HepG2 (cell line): ENCODE measurements around the gene PDZD8. TPM values are rescaled to one million over a fixed set of nuclear protein-coding genes. Genes with fewer than 3 reads are reported as not detected.

ENCODE experiments used
- ATAC-seq: fragments of 200-7000 bp; cut with Tn5 transposase; 3 replicates; pipeline ENCODE4 v1.9.1; 2020; ENCODE audit warnings: mild to moderate bottlenecking, moderate library complexity
- BruUV-seq: library from RNA; stranded (reverse); fragments of 400-500 nt; replicated peaks from 2 replicates; lab custom pipeline; 2021; lab: Mats Ljungman, UMichigan
- CTCF ChIA-PET: fragments of 300-600 bp; formaldehyde crosslinking; extraction: SDS; loops from one replicate; lab custom pipeline; 2021; ENCODE audit warnings: low total read pairs, inconsistent platforms, low intra/inter-chr PET ratio; lab: Yijun Ruan, JAX
- POLR2A ChIA-PET: fragments of 350-600 bp; sonication (Branson Sonifier 250); formaldehyde crosslinking; loops from one replicate; lab custom pipeline; 2020; ENCODE audit warnings: antibody characterized with exemption, inconsistent platforms; lab: Yijun Ruan, JAX
- DNase-seq: peaks from one replicate; pipeline ENCODE4 v3.0.0-alpha.2; 2015; ENCODE audit warnings: low spot score
- FAIRE-seq: peaks from 3 replicates; lab custom pipeline; 2011; peaks lifted over from hg19 to GRCh38; lab: Jason Lieb, UNC
- H2AFZ ChIP-seq: one replicate; pipeline ENCODE4 v1.6.1; 2011; ENCODE audit warnings: low read length, inconsistent platforms
- H3K27ac ChIP-seq: fragments of 300-600 bp; 3 replicates; pipeline ENCODE4 v1.8.0; 2011; ENCODE audit warnings: mixed run types, mild to moderate bottlenecking, mixed read lengths, low read length, inconsistent platforms; ENCODE audit not compliant: insufficient read depth; ENCODE audit errors: extremely low read length
- H3K27me3 ChIP-seq, 2 experiments: fragments of 200-600 bp in 1 of 2; 2 replicates in 1 of 2; 3 replicates in 1 of 2; pipeline versions ENCODE4 v1.6.0 to v1.8.0; 2011; ENCODE audit warnings: low read length in 2 of 2, mild to moderate bottlenecking in 2 of 2, moderate library complexity in 2 of 2, inconsistent platforms in 1 of 2; ENCODE audit not compliant: insufficient read depth in 2 of 2, control insufficient read depth in 1 of 2
- H3K36me3 ChIP-seq, 2 experiments: fragments of 200-600 bp in 1 of 2; replicated peaks in 1 of 2; 2 replicates in 1 of 2; 3 replicates in 1 of 2; pipeline versions ENCODE4 v1.5.1 to v1.8.0; 2011; ENCODE audit warnings: low read length in 2 of 2, inconsistent platforms in 1 of 2; ENCODE audit not compliant: insufficient read depth in 2 of 2, control insufficient read depth in 1 of 2
- H3K4me1 ChIP-seq: 2 replicates; pipeline ENCODE4 v1.5.1; 2012; ENCODE audit warnings: low read length, inconsistent platforms; ENCODE audit not compliant: insufficient read depth
- H3K4me2 ChIP-seq: 2 replicates; pipeline ENCODE4 v1.6.0; 2011; ENCODE audit warnings: low read depth, low read length, inconsistent platforms
- H3K4me3 ChIP-seq, 3 experiments: fragments of 200-600 bp in 1 of 3; sonication (generic), shearing (Covaris generic) in 1 of 3; replicated peaks in 1 of 3; 2 replicates each; pipeline ENCODE4 v1.5.1; 2011 to 2016; ENCODE audit warnings: low read length in 3 of 3, inconsistent platforms in 2 of 3, low read depth in 2 of 3, mild to moderate bottlenecking in 2 of 3, control low read depth in 1 of 3, mixed read lengths in 1 of 3; ENCODE audit not compliant: insufficient read depth in 1 of 3
- H3K79me2 ChIP-seq: one replicate; pipeline ENCODE4 v1.6.1; 2011; ENCODE audit warnings: low read length, inconsistent platforms; ENCODE audit not compliant: insufficient read depth
- H3K9ac ChIP-seq: 2 replicates; pipeline ENCODE4 v1.6.0; 2011; ENCODE audit warnings: mild to moderate bottlenecking, low read depth, low read length, inconsistent platforms; ENCODE audit not compliant: insufficient read depth
- H3K9me3 ChIP-seq: 2 replicates; pipeline ENCODE4 v1.5.1; 2012; ENCODE audit warnings: mild to moderate bottlenecking, low read length
- H4K20me1 ChIP-seq: 2 replicates; pipeline ENCODE4 v1.6.0; 2011; ENCODE audit warnings: inconsistent platforms, mild to moderate bottlenecking, low read length, moderate library complexity; ENCODE audit not compliant: insufficient read depth
- FOXP1 ChIP-seq, 2 experiments: fragments of 450-650 bp in 1 of 2; IDR thresholded peaks; 2 replicates each; pipeline ENCODE4 v1.6.1; 2017 to 2018; ENCODE audit warnings: antibody characterized with exemption in 1 of 2
- HNF4A ChIP-seq: sonication (generic); formaldehyde crosslinking; IDR thresholded peaks from 2 replicates; pipeline ENCODE4 v1.4.0; 2020; ENCODE audit warnings: missing genetic modification reagents
- MATR3 ChIP-seq: sonication (generic); formaldehyde crosslinking; IDR thresholded peaks from 2 replicates; pipeline ENCODE4 v1.4.0; 2020; ENCODE audit warnings: missing genetic modification reagents
- NR1H2 ChIP-seq: sonication (generic); formaldehyde crosslinking; IDR thresholded peaks from 2 replicates; pipeline ENCODE4 v1.8.1; 2022; ENCODE audit warnings: low read depth, missing genetic modification reagents, borderline replicate concordance
- SALL1 ChIP-seq: sonication (generic); formaldehyde crosslinking; IDR thresholded peaks from 2 replicates; pipeline ENCODE4 v1.8.0; 2022; ENCODE audit warnings: mild to moderate bottlenecking, missing genetic modification reagents
- SALL2 ChIP-seq: sonication (generic); formaldehyde crosslinking; IDR thresholded peaks from 2 replicates; pipeline ENCODE4 v1.8.1; 2023; ENCODE audit warnings: mild to moderate bottlenecking, missing genetic modification reagents, inconsistent platforms
- SIN3B ChIP-seq: fragments of 150-350 bp; IDR thresholded peaks from 2 replicates; pipeline ENCODE4 v1.6.1; 2014; ENCODE audit warnings: low read length
- ZSCAN25 ChIP-seq: sonication (generic); formaldehyde crosslinking; IDR thresholded peaks from 2 replicates; pipeline ENCODE4 v1.8.0; 2022; ENCODE audit warnings: mild to moderate bottlenecking, missing genetic modification reagents
- WGBS: methylation state at CpG from one replicate; pipeline ENCODE4 v1.1.6; 2017; ENCODE audit warnings: low lambda C conversion rate; 5-methylcytosine and 5-hydroxymethylcytosine counted together
- in situ Hi-C: cut with HindIII; loops from 2 replicates; pipeline ENCODE4 v1.10.0; 2017; ENCODE audit warnings: low pct_unique_long_range_greater_than_20kb; ENCODE audit not compliant: extremely low pct_ligation_motif_present
- intact Hi-C: fragments of 100-400 bp; cut with micrococcal nuclease; formaldehyde crosslinking; loops from one replicate; pipeline ENCODE4 v1.10.0; 2022; ENCODE audit not compliant: unreplicated experiment
- polyA plus RNA-seq, 8 experiments: library from polyadenylated mRNA; depleted of rRNA in 3 of 8; stranded (reverse) in 7 of 8; unstranded in 1 of 8; fragments of >200 nt; fragmentation: Illumina TruSeq in 4 of 8; extraction: Trizol in 4 of 8; gene quantifications; 2 replicates each; pipeline versions ENCODE4 v1.2.1 to v1.2.3, GENCODE V29; 2011 to 2016; ENCODE audit warnings: low read depth in 4 of 8, missing spikeins in 1 of 8, mixed read lengths in 1 of 8; ENCODE audit not compliant: insufficient read depth in 1 of 8
- total RNA-seq, 5 experiments: library from RNA; depleted of rRNA; stranded (reverse); fragments of >200 nt; fragmentation: Illumina TruSeq; extraction: Trizol; gene quantifications; 2 replicates each; pipeline ENCODE4 v1.2.3, GENCODE V29; 2016; ENCODE audit warnings: low read depth in 1 of 5
- TF ChIP-seq, protein P1 (sequence below): sonication (generic); formaldehyde crosslinking; IDR thresholded peaks from 2 replicates; pipeline ENCODE4 v1.8.1; 2022; ENCODE audit warnings: mild to moderate bottlenecking, missing genetic modification reagents
- TF ChIP-seq, protein P2 (sequence below): sonication (generic); formaldehyde crosslinking; IDR thresholded peaks from 2 replicates; pipeline ENCODE4 v1.4.0; 2020; ENCODE audit warnings: mild to moderate bottlenecking, missing genetic modification reagents
- TF ChIP-seq, protein P3 (sequence below): sonication (generic); formaldehyde crosslinking; conservative IDR thresholded peaks from 2 replicates; pipeline ENCODE4 v1.4.0; 2020; ENCODE audit warnings: missing genetic modification reagents
- TF ChIP-seq, protein P4 (sequence below): fragments of 450-650 bp; IDR thresholded peaks from 2 replicates; pipeline ENCODE4 v1.6.1; 2016
- TF ChIP-seq, protein P5 (sequence below): IDR thresholded peaks from 2 replicates; pipeline ENCODE4 v1.6.1; 2016

PDZD8 gene
- total and polyA plus RNA-seq, 2 of the 13 experiments (the other 11 are each of a cell fraction or from before 2014, with no cell fraction given) = 11.2 to 32.0 TPM

DNA sequence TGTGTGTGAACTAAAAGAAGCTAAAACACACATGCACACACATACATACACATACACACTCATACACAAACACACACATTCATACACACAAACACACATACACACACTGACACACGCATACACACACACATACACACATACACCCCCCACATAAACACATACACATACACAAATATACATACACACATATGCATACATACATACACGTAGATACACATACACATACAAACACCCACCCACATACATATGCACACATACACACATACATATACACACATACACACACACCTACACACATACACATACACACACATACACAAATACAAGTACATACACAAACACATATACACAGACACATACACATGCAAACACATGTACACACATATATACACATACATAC is 106.3 kb downstream of the PDZD8 start:
- H3K27ac ChIP-seq = no peak overlapping the region
- no peaks in the 10 kb centered on the region; a peak in 1 of 5 replicates for H3K27me3 ChIP-seq
- CTCF ChIA-PET = no interaction called here
- H3K4me3 ChIP-seq = no peak overlapping the region
- H2AFZ ChIP-seq = no peak overlapping the region
- H3K4me2 ChIP-seq = no peak overlapping the region
- ATAC-seq = no peak
- no TSS peak for BruUV-seq
- POLR2A ChIA-PET = no interaction called here
- intact Hi-C loops = no loop called here
- no peak for DNase-seq
- no peaks in the 10 kb centered on the region for H3K79me2 ChIP-seq
- in situ Hi-C loops = no loop called here
- no peaks in the 10 kb centered on the region for H3K9me3 ChIP-seq
- FAIRE-seq = no peak
- H4K20me1 ChIP-seq = no peaks in the 10 kb centered on the region
- H3K9ac ChIP-seq = no peak overlapping the region
- H3K36me3 ChIP-seq = no peaks in the 10 kb centered on the region
- H3K4me1 ChIP-seq = peaks cover 25% of the 10 kb centered on the region
- WGBS = 85% methylated on average over 2 of the region's 2 CpGs
- TF ChIP-seq MATR3 (CRISPR knock-in tag) = no peak
- TF ChIP-seq, protein P1, sequence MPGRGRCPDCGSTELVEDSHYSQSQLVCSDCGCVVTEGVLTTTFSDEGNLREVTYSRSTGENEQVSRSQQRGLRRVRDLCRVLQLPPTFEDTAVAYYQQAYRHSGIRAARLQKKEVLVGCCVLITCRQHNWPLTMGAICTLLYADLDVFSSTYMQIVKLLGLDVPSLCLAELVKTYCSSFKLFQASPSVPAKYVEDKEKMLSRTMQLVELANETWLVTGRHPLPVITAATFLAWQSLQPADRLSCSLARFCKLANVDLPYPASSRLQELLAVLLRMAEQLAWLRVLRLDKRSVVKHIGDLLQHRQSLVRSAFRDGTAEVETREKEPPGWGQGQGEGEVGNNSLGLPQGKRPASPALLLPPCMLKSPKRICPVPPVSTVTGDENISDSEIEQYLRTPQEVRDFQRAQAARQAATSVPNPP (CRISPR knock-in tag) = no peak
- TF ChIP-seq, protein P2, sequence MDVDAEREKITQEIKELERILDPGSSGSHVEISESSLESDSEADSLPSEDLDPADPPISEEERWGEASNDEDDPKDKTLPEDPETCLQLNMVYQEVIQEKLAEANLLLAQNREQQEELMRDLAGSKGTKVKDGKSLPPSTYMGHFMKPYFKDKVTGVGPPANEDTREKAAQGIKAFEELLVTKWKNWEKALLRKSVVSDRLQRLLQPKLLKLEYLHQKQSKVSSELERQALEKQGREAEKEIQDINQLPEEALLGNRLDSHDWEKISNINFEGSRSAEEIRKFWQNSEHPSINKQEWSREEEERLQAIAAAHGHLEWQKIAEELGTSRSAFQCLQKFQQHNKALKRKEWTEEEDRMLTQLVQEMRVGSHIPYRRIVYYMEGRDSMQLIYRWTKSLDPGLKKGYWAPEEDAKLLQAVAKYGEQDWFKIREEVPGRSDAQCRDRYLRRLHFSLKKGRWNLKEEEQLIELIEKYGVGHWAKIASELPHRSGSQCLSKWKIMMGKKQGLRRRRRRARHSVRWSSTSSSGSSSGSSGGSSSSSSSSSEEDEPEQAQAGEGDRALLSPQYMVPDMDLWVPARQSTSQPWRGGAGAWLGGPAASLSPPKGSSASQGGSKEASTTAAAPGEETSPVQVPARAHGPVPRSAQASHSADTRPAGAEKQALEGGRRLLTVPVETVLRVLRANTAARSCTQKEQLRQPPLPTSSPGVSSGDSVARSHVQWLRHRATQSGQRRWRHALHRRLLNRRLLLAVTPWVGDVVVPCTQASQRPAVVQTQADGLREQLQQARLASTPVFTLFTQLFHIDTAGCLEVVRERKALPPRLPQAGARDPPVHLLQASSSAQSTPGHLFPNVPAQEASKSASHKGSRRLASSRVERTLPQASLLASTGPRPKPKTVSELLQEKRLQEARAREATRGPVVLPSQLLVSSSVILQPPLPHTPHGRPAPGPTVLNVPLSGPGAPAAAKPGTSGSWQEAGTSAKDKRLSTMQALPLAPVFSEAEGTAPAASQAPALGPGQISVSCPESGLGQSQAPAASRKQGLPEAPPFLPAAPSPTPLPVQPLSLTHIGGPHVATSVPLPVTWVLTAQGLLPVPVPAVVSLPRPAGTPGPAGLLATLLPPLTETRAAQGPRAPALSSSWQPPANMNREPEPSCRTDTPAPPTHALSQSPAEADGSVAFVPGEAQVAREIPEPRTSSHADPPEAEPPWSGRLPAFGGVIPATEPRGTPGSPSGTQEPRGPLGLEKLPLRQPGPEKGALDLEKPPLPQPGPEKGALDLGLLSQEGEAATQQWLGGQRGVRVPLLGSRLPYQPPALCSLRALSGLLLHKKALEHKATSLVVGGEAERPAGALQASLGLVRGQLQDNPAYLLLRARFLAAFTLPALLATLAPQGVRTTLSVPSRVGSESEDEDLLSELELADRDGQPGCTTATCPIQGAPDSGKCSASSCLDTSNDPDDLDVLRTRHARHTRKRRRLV (CRISPR knock-in tag) = no peak
- TF ChIP-seq, protein P3, sequence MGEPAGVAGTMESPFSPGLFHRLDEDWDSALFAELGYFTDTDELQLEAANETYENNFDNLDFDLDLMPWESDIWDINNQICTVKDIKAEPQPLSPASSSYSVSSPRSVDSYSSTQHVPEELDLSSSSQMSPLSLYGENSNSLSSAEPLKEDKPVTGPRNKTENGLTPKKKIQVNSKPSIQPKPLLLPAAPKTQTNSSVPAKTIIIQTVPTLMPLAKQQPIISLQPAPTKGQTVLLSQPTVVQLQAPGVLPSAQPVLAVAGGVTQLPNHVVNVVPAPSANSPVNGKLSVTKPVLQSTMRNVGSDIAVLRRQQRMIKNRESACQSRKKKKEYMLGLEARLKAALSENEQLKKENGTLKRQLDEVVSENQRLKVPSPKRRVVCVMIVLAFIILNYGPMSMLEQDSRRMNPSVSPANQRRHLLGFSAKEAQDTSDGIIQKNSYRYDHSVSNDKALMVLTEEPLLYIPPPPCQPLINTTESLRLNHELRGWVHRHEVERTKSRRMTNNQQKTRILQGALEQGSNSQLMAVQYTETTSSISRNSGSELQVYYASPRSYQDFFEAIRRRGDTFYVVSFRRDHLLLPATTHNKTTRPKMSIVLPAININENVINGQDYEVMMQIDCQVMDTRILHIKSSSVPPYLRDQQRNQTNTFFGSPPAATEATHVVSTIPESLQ (CRISPR knock-in tag) = no peak
- TF ChIP-seq ZSCAN25 = no peak
- TF ChIP-seq FOXP1 (IDR thresholded peaks at IDR 0.05) = 0 out of 2 replicates have a peak, but pooled peaks have one; percentile 17
- no peak for TF ChIP-seq FOXP1 (CRISPR knock-in tag; IDR thresholded peaks at IDR 0.05)
- no peak for TF ChIP-seq NR1H2 (CRISPR knock-in tag)
- TF ChIP-seq SALL1 (CRISPR knock-in tag) = no peak
- TF ChIP-seq, protein P4, sequence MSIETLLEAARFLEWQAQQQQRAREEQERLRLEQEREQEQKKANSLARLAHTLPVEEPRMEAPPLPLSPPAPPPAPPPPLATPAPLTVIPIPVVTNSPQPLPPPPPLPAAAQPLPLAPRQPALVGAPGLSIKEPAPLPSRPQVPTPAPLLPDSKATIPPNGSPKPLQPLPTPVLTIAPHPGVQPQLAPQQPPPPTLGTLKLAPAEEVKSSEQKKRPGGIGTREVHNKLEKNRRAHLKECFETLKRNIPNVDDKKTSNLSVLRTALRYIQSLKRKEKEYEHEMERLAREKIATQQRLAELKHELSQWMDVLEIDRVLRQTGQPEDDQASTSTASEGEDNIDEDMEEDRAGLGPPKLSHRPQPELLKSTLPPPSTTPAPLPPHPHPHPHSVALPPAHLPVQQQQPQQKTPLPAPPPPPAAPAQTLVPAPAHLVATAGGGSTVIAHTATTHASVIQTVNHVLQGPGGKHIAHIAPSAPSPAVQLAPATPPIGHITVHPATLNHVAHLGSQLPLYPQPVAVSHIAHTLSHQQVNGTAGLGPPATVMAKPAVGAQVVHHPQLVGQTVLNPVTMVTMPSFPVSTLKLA = 0 out of 2 replicates have a peak, but pooled peaks have one; percentile 3
- no peak for TF ChIP-seq HNF4A (CRISPR knock-in tag)
- TF ChIP-seq, protein P5, sequence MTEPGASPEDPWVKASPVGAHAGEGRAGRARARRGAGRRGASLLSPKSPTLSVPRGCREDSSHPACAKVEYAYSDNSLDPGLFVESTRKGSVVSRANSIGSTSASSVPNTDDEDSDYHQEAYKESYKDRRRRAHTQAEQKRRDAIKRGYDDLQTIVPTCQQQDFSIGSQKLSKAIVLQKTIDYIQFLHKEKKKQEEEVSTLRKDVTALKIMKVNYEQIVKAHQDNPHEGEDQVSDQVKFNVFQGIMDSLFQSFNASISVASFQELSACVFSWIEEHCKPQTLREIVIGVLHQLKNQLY (CRISPR knock-in tag) = no peak
- no peak for TF ChIP-seq SALL2 (CRISPR knock-in tag)
- no peak for TF ChIP-seq SIN3B
